ENCODE measurements around the gene BTBD2.

DNA sequence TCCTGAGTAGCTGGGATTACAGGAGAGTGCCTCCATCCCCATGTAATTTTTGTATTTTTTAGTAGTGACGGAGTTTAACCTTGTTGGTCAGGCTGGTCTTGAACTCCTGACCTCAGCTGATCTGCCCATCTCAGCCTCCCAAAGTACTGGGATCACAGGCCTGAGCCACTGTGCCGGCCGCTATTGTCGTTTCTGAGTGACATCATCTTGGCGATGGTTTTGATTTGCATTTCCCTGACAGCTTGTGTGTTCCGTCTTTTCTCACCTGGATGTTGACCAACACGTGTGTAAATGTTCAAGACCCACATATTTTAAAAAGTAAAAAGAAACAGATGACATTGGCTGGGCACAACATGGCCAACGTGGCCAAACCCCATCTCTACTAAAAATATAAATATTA, 48.3 kb upstream of the BTBD2 start:
- TF ChIP-seq, protein P1, sequence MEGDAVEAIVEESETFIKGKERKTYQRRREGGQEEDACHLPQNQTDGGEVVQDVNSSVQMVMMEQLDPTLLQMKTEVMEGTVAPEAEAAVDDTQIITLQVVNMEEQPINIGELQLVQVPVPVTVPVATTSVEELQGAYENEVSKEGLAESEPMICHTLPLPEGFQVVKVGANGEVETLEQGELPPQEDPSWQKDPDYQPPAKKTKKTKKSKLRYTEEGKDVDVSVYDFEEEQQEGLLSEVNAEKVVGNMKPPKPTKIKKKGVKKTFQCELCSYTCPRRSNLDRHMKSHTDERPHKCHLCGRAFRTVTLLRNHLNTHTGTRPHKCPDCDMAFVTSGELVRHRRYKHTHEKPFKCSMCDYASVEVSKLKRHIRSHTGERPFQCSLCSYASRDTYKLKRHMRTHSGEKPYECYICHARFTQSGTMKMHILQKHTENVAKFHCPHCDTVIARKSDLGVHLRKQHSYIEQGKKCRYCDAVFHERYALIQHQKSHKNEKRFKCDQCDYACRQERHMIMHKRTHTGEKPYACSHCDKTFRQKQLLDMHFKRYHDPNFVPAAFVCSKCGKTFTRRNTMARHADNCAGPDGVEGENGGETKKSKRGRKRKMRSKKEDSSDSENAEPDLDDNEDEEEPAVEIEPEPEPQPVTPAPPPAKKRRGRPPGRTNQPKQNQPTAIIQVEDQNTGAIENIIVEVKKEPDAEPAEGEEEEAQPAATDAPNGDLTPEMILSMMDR (IDR thresholded peaks at IDR 0.05): no peak
- no peak for TF ChIP-seq EZH2phosphoT487 (IDR thresholded peaks at IDR 0.05)
